D341Med (cell line): ENCODE data around the gene FBXO31.
"Not testable (repeated sequence)": the region's sequence is repeated elsewhere in the genome, so short reads cannot be mapped to it uniquely, and the experiment has no call there.

Experiments used
- DNase-seq: peaks from one replicate; pipeline ENCODE4 v3.0.0; 2012; ENCODE audit warnings: low spot score

The FBXO31 gene

DNA sequence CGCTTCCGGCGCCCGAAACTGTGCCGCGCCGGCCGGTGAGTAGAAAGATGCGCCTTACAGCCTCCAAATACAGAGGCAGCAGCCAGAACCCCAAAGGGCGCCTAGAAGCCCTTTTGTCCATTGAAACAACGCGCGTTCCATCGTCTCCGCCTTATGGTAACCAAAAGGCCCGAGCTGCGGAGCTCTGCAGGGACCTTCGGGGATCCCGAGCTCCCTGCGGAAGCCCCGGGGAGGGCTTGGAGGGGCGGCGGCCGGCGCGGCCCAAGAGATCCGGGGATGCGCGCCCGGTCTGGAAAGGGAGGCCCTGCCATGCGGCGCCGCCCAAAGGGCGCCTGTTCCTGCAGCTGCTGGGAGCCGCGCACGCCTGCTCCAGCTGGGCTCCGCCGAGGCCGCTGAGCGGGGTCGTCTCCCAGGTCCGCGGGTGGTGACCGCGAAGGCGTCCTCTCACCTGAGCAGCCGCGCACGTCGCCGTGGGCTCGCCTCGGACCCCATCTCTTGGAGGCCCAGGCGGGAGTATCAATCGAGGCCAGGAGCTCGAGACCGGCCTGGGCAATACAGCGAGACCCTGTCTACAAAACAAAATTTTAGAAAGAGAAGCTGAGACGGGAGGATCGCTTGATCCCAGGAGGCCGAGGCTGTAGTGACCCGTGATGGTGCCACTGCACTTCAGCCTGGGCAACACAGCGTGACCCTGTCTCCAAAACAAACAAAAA lies 742 bp upstream of the FBXO31 start:
- peak; percentile 70 for DNase-seq

DNA sequence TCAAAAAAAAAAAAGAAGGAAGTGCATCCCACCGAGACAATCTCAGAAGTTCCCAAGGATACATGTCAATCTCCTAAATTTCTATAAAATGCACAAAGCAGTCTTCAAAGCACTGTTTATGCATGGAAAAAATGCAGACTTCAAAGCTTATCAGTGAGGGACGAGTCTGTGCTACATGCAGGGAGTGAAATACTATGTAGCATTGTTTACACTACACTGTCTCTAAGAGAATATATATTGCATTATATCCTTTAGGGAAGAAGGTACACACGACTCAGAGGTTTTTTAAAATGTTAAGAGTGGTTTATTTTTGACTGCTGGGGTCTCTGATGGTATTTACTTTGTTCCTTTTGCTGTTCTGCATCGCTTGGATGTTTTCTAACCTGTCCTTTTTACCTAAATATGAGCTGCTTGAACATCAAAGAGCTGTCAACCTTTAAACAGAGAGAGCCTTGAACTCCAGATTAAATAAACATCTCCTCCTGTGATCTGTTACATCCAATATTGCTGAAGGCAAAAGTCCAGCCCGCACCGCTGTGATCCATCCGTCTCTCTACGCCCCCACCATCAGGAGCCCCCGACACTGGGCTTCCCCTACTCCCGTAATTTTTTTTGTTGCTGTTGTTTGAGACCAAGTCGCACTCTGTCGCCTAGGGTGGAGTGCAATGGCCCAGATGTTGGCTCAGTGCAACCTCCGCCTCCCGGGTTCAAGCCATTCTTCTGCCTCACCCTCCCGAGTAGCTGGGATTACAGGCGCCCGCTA lies 1.4 kb downstream of the FBXO31 start:
- no peak for DNase-seq

DNA sequence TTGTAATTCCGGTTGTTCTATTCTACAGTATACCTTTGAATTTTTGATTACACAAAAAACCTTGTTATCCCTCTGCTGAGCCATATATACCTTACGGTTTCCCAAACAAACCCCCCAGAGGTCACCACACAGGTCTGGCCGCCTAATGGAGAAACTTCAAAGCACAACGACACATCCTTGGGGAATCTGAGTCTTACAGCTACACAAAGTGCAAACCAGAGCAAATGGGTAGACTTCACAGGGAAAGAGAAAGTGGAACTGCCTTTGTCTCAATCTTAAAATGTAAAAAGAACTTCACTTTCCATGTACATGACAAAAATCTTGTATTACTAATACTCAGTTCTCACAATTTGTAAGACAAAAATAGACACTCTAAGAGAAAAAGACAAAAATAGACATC lies 2.7 kb downstream of the FBXO31 start:
- no peak for DNase-seq

DNA sequence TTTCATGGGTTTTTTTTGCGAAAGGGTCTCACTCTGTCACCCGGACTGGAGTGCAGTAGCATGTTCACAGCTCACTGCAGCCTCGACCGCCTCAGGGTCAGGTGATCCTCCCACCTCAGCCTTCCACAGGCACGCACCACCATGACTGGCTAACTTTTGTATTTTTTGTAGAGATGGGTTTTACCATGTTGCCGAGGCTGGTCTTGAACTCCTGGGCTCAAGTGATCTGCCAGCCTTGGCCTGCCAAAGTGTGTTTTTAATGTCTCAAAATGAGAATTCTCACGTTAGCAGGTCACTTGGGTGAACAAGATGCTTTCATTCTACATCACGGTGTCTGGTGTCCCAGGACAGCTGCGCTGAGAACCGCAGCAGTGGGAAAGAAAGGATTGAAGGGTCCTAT lies 3.2 kb downstream of the FBXO31 start:
- DNase-seq: no peak

DNA sequence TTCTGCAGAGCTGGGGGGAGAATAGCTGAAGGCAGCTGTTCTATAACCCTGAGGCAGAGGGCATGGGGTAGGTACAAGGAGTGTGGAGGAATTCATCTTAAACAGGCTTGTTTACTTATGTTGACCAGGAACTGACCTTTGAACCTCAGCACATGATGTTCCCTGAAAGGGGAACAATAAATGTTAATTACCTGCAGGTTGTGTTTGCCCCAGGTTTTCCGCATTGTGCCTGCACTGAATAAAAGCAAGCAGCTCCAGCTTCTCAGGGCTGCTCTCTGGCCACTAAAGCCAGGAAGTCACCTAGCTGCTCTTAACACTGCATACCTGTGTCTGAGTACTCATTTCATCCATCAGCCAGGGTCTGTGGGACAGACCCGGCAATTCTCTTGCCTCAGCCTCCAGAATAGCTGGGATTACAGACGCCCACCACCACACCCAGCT lies 4.2 kb downstream of the FBXO31 start:
- DNase-seq: not testable (repeated sequence)

DNA sequence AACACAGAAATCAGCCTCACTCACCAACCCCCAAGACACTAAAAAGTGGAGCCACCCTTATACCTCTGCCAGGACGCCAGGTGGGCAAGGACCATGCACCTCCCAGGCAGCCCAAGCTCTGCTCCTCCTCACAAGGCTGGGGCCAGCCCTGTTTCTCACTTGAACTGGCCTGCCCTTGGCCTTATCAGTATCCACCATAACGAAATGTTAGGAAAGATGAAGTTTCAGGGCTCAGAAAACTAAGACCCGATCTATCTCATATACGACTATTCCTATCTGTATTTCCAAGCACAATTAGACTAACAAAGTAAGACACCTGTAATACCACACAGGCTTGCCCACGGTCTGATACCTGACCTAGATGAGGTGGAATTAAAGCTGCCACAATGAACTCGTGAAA lies 6.9 kb downstream of the FBXO31 start:
- DNase-seq: no peak

DNA sequence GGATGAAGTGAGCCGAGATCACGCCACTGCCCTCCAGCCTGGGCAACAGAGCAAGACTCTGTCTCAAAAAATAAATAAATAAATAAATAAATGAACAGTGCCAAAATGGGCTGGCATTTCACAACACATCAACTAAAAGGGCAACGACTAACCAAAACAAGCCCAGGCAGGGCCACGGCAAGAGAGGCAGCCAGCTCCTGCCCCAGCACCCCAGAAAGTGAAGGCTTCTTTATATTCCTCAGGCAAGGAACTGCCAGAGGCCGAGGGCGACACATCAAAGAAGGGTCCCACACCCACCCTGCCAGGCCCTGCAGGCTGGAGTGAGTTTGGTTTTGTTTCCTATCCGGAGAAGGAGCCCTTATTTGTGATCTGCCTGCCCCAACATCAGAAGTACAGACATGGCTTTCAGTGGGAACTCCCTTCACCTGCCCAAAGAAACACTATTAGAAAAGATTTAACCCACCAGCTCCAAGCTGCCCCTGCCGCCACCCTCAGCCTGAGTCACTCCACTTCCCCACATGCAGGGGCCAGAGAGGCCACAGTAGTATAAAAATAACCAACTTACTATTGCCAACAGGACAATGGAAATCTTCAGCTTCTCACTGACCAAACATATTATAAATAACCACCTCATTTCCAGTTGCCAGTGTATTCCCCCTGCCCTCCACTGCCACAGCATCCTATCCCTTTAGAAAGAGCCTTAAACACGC lies 8.0 kb downstream of the FBXO31 start:
- no peak for DNase-seq

DNA sequence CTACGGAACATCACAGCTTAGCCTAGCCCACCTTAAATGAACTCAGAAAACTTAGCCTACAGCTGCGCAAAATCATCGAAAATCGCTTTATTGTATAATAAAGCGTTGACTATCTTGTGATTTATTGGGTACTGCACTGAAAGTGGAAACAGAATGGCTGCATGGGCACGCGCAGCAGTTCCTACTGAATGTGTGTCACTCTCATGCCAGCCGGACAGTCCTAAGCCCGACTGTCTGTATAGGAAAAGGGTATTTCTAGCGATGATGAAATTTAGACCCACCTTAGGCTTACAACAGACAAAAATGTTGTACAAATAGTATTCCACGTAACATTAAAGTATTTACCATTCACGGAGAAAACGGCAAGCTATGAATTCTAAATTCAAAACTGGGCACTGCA lies 9.3 kb downstream of the FBXO31 start:
- no peak for DNase-seq

DNA sequence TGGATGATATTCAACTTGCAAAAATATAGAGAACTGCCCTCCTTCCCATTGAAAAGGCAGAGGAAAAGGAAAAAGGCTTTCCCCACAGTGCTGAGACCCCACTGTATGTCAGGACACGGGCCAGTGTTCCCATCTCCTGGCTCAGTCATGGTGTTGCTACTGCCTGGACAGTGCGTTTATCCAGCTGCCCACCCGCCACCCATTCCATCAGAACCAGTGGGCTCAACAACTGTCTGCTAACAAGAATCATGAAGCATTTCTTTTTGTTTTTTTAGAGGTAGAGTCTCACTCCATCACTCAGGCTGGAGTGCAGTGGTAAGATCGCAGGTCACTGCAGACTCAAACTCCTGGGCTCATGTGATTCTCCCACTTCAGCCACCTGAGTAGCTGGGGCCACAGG lies 11.3 kb downstream of the FBXO31 start:
- no peak for DNase-seq

DNA sequence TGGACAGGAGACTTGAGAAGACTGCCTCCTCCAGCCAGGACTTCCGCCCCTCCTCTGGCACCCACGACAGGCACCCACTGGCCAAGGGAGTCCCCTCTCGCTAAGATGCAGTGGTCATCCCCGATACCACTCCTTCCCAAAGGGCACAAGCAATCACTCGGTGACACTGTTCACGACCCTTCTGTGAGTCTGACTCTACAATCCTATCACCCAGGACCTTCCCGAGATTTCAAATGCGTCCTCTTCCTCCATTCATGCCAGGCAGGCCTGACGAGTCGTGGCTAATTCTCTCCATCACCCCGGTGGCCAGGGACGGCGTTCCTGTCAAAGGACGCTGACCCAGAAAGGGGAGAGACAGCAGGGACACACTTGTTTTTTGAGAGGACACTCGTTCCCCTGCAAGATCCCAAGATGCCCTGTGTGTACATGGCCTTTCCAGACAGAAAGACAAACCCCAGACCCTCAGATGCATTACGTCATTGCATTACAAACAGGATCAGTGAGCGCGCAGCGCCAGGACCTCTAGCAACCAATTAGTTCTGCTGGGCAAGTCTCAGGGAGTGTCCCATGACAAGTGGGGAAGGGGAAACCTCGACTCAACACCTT lies 12.2 kb downstream of the FBXO31 start:
- DNase-seq: no peak

DNA sequence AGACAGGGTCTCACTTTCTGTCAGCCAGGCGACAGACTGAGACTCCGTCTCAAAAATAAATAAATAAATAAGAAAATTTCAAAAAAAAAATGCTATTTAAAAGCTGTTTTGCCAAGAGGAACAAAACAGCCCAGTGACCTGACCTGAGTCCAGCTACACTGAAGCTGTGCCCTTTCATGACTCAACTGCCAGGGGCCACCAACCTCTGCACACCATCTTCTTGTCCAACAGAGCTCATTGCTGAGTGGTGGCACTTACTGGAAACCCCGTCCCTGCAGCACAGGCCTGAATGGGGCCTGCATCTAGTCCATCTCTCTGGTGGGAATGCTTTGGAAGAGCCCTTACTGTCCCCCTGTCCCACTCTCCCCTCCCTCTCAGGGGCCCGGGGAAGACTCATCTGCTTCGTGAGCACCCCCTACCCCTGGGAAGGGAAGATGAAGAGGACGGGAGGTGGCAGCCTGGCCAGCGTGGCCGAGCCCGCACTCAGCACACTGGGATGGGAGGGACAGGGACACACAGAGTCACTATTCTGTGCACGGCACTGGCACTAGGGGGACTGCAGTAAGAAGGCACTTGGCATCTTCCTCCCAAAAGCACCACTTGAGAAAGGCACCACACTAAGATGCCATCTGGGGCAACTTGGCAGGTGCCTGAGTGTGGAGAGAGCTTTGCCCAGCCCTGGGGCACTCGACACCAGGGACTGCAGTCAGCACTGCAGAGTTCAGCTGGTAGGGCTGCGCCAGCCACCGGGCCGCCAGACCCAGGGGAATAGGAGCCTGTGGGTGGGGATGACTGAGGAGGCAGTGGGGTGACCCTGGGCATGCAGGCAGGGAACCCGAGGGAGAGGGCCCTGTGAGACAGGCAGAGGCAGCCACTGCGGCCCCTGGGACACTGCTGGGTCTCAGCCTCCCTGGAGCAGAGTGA lies 13.5 kb downstream of the FBXO31 start:
- DNase-seq: peak; percentile 46

DNA sequence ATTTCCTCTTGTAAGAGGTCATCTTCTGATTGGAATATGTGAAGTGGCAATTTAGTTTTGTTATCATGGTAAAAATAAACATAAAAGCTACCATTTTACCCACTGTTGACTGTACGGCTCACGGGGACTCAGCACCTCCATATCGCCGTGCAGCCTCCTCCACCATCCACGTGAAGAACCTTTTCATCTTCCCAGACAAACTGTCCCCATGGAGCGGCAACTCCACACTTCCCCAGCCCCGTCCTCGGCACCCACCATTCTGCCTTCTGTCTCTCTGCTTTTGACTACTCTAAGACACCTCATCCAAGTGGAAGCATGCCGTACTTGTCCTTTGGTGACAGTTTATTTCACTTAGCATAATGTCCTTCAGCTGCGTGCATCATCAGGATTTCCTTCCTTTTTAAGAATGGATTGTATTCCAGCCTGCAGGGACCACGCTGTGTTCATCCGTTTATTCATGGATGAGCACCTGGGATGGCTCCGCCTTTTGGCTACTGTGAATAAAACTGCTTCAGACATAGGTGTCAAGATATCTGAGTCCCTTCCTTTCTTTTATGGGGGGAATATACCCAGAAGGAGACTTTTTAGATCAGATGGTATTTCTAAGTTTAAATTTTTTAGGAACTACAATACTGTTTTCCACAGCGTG lies 14.3 kb downstream of the FBXO31 start:
- no peak for DNase-seq

DNA sequence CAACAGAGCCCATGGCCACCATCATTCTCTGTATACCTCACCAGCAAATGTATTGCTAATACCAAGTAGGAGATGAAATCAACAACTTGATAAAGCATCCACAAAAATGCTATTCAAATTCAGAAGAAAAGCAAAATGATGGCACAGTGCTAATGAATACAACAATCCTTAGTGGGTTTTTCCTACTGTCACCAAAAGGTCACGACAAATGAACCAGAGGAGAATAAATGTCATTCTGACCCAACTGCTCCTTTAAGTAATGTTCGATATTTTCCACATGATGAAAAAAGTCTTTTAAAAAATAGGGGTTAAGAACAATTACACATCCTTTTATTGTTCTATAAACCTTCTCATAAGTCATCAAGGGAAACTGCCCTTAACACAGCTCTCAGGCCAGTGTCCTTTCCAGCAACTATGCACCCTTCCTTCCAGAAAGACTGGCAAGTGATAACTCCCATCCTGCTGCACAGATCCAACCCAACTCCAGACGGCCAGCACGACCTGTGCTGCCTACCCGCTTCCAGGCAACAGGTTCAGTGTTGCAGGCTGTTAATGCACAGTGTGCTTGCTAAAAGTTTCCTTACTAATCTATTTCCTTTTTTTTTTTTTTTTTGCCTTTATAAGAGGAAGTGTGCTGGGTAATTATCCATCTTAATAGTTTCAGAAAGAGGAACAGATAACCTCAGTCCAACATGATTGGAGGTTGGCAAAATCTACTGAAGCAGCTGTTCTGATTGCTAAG lies 15.4 kb downstream of the FBXO31 start:
- no peak for DNase-seq

DNA sequence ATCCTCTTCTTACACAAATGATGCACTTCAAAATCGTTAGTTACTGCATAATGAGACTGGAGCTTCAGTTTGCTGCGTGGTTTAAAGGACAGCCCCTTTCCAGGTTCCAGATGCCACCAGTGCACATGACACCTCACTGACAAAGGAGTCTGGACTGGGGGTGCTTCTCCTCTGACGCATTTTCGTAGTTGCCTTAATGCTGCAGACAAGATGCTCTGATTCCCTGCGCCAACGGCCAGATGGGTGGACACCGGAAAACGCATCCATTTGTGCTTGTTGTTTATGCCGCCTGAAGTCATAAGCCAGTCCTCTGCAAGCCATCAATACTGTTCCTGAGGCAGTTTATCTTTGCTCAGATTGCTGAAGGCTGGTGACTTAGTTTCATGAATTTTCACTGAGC lies 16.0 kb downstream of the FBXO31 start:
- peak; percentile 10 for DNase-seq

DNA sequence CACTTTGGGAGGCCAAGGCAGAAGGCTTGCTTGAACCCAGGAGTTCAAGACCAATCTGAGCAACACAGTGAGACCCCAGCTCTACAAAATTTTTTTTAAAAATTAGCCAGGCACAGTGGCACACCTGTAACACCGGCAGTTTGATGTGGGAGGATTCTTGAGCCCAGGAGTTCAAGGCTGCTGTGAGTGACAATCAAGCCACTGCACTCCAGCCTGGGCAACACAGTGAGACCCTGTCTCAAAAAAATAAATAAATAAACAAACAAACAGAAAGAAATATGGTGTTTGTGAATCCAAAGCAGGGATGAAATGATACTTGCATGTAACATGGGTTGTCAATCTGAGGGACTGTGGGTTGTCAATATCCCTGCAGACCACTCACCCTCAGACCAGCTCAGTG lies 16.6 kb downstream of the FBXO31 start:
- no peak for DNase-seq

DNA sequence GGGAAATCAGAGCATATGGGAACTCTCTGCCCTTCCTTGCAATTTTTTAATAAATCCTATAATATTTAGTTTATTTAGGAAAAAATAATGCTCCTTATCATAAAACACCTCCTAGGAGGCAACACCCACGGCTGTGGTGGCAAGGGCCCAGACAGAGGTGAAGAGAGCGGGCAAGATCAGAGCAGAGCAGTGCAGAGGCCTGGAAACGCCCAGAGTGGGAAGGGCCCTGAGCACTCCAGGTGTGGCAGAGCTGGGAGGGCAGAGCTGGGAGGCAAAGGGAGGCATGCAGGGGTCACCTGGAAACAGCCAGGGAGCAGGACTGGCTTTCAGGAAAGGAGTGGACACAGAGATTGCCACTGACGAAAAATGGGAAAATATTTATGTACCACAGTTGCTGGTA lies 17.3 kb downstream of the FBXO31 start:
- DNase-seq: no peak

DNA sequence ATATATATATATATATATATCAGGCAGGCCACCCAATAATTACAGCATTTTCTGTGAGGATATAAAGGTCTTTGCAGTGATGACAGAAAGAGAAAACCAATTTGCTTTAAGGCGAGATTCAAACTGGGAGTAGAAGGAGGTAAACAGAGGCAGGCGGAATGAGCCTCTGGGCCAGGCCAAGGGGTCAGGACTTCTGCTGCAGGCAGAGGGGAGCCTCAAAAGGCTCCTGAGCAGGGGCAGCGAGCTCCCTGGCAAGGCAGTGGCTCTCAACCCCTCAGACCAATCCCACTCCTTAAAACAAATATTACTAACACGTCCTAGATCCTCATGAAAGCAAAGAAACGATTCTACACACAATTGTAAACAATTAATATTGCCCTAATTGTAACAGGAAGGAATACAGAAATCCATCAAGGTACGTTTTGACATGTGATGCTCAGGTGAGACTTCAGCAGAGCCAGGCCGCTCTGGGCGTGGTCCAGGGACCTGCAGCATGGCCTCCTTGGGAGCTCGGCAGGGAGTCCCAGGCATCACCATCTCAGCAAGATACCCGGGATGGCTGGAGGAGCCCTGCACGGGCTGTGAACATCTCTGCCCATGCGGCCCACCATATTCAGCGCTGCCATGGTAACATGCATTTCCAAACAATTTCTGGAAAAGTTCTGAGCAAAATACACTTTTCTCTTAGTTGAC lies 18.4 kb downstream of the FBXO31 start:
- DNase-seq: peak; percentile 18

DNA sequence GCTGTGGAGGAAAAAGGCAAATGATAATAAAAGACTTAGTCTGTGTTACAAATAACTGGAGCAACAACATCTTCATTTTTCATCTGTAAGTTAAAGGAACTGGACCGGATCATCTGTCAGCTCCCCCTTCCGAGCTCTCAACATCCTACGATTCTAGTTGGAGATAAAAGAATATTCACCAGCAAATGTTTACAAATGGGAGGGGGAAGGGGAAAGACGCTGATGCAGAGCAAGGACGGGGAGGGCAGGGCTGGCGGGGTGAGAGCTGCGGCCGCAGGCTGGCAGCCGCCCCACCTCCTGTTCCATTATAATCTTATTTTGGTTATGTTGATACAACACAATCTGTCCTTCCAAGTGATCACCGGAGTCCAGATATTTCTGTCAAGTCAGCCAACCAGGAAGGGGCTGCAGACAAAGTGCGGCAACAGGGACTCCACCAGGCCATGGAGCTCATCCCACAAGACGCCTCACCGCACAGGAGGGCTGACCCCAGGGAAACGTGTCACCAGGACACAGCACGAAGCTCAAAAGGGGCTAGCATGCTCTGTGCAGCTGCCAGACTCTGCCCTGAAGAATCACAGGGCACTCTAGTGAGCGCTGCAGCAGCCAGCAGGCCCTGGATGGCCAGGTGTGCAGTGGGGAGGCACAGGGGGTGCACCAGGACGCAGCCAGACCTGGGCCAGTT lies 19.7 kb downstream of the FBXO31 start:
- peak; percentile 75 for DNase-seq
